Measurements from ENCODE around the gene ERP44.
"Not testable (repeated sequence)": the region's sequence is repeated elsewhere in the genome, so short reads cannot be mapped to it uniquely, and the experiment has no call there.

GRCh38 chr9:100145167-100145934, 46.6 kb upstream of the ERP44 start:
- TF ChIP-seq POLR2A (IDR thresholded peaks at IDR 0.05; ENCODE audit: low read length); GATA1 (IDR thresholded peaks at IDR 0.05; ENCODE audit: low read depth, low read length): not testable (repeated sequence)

Data from erythroblast (primary cell).